Aortic smooth muscle cell (primary cell): ENCODE data around the gene FGFR1OP2. TPM values are rescaled to one million over a fixed set of nuclear protein-coding genes. Genes with fewer than 3 reads are reported as not detected.

ENCODE experiments used
- total RNA-seq: library from RNA; depleted of rRNA; stranded (reverse); fragments of >200 nt; gene quantifications from 2 replicates; pipeline ENCODE4 v1.2.3, GENCODE V29; 2014

Gene FGFR1OP2
- 41.0 and 52.2 TPM in 2 replicates for total RNA-seq

GRCh38 chr12:26937863-26938700 lies at the start of gene FGFR1OP2, which contains the start of gene INTS13:
Gene FGFR1OP2 (plus strand): TSS chr12:26938470. CDS start chr12:26954159, 15,689 bp downstream.
Gene INTS13 (minus strand): TSS chr12:26937981. CDS start chr12:26936803, 1,178 bp downstream.

DNA sequence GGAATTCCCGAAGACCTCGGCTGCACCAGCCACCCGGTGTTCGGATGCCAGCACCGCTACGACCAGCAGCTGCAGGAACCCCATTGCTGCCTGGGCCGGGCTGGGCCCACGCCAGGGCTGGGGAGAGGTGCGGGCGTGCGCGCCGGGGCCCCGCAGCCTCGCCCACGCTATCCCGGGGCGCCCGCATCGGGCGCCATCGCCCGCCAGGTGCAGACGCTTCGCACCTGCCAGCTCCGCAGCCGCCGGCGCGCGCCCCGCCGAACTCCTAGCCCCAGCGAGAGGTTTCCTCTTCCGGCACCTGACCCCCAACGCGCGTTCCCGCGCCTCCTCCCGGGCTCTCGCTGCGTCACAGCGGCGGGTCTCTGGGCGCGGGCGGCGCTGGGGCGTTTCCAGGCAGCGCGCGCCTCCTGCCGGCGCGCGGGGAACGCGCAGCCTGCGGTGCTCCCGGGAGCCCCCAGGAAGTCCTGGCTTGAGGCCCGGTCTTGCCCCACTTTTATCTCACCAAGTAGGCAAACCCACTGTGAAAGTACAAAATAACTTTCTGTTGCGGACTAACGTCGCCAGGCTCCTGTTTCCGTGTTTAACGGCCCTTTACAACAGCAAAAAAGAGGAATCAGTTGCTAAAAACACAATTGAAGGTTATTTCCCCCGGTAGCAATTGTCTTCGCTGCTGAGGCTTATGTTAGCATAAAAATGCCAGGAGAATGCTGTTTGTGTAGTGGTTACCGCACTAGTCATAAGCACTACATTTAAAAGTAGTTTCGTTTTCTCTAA lies 76.0 kb downstream of the FGFR1OP2 start, which contains the start of gene TM7SF3:
TM7SF3 (minus strand) TSS at position 300 of the 774 bp plus-strand sequence; CDS start at position 84, 216 bp downstream.

Other genes starting within 250 kb of the FGFR1OP2 start
- gene ITPR2, start 105.3 kb upstream of the FGFR1OP2 start, total RNA-seq: 29.8 and 31.2 TPM in 2 replicates
- 27.7 and 27.8 TPM in 2 replicates for gene INTS13, start 489 bp upstream of the FGFR1OP2 start, total RNA-seq
- 138 and 150 TPM in 2 replicates for gene TM7SF3, start 75.9 kb downstream of the FGFR1OP2 start, total RNA-seq
- gene MED21, start 84.1 kb downstream of the FGFR1OP2 start, total RNA-seq: 39.1 and 42.7 TPM in 2 replicates
- not detected in 2 replicates for gene C12orf71, start 144.1 kb downstream of the FGFR1OP2 start, total RNA-seq